Measurements from ENCODE around the gene CLP1. TPM values are rescaled to one million over a fixed set of nuclear protein-coding genes. Genes with fewer than 3 reads are reported as not detected.
A peak's percentile ranks its signal among the peaks of the same experiment; 100 is the strongest.
"Not testable (repeated sequence)": the region's sequence is repeated elsewhere in the genome, so short reads cannot be mapped to it uniquely, and the experiment has no call there.

The CLP1 gene
- total RNA-seq, 1 donor from 2014 or later = 10.0 TPM

GRCh38 chr11:57641011-57641807 is 16.4 kb upstream of the CLP1 start:
- no peak for DNase-seq (ENCODE audit: low spot score)

GRCh38 chr11:57643802-57644201 is 13.8 kb upstream of the CLP1 start:
- no peak for DNase-seq (ENCODE audit: low spot score)

GRCh38 chr11:57644748-57645688 is 12.5 kb upstream of the CLP1 start:
- DNase-seq (ENCODE audit: low spot score) = peak; percentile 89

GRCh38 chr11:57645689-57646085 is 11.9 kb upstream of the CLP1 start:
- DNase-seq (ENCODE audit: low spot score) = no peak

- no peak for DNase-seq (ENCODE audit: low spot score)
Measured at GRCh38 chr11:57646194-57646798, 11.3 kb upstream of the CLP1 start.

- no peak for DNase-seq (ENCODE audit: low spot score)
Measured at GRCh38 chr11:57646799-57647303, 10.7 kb upstream of the CLP1 start.

GRCh38 chr11:57647372-57647771 is 10.2 kb upstream of the CLP1 start:
- DNase-seq (ENCODE audit: low spot score) = no peak

GRCh38 chr11:57647960-57648800 is 9.4 kb upstream of the CLP1 start:
- DNase-seq (ENCODE audit: low spot score) = no peak

GRCh38 chr11:57648801-57649735 is 8.5 kb upstream of the CLP1 start:
- no peak for DNase-seq (ENCODE audit: low spot score)

- DNase-seq (ENCODE audit: low spot score) = peak; percentile 58
Measured at GRCh38 chr11:57649826-57650738, 7.5 kb upstream of the CLP1 start, which contains the start of gene YPEL4. TSS of gene YPEL4 (minus strand) at chr11:57649912. CDS start at chr11:57647107, 2,805 bp downstream.

- DNase-seq (ENCODE audit: low spot score) = no peak
Measured at GRCh38 chr11:57650739-57651090, 6.8 kb upstream of the CLP1 start.

GRCh38 chr11:57651408-57651807 is 6.2 kb upstream of the CLP1 start:
- no peak for DNase-seq (ENCODE audit: low spot score)

- not testable (repeated sequence) for DNase-seq (ENCODE audit: low spot score)
Measured at GRCh38 chr11:57652230-57652629, 5.3 kb upstream of the CLP1 start.

- no peak for DNase-seq (ENCODE audit: low spot score)
Measured at GRCh38 chr11:57652662-57653061, 4.9 kb upstream of the CLP1 start.

- no peak for DNase-seq (ENCODE audit: low spot score)
Measured at GRCh38 chr11:57653163-57653562, 4.4 kb upstream of the CLP1 start.

GRCh38 chr11:57656885-57657193 is 723 bp upstream of the CLP1 start:
- DNase-seq (ENCODE audit: low spot score) = no peak

GRCh38 chr11:57658023-57658361 is 430 bp downstream of the CLP1 start:
- no peak for DNase-seq (ENCODE audit: low spot score)

- DNase-seq (ENCODE audit: low spot score) = no peak
Measured at GRCh38 chr11:57659669-57660068, 2.1 kb downstream of the CLP1 start.

- DNase-seq (ENCODE audit: low spot score) = no peak
Measured at GRCh38 chr11:57662893-57663292, 5.3 kb downstream of the CLP1 start.

Measured in ureter (tissue), 1 donor.